Measurements from ENCODE around the gene IFITM2.
"Not testable (repeated sequence)": the region's sequence is repeated elsewhere in the genome, so short reads cannot be mapped to it uniquely, and the experiment has no call there.

IFITM2 gene

GRCh38 chr11:328012-328411 lies 20.4 kb downstream of the IFITM2 start:
- ATAC-seq (ENCODE audit: low read depth) (no peak), DNase-seq (ENCODE audit: low spot score in 2 of 2) (no peak)
- H3K27ac Mint-ChIP-seq, result no peak overlapping the region
- no peaks in the 10 kb centered on the region for H3K27me3 Mint-ChIP-seq
- no peaks in the 10 kb centered on the region for H3K36me3 Mint-ChIP-seq
- H3K4me1 Mint-ChIP-seq, result peaks cover 29% of the 10 kb centered on the region
- no peaks in the 10 kb centered on the region for H3K9me3 Mint-ChIP-seq
- H3K4me3 Mint-ChIP-seq, result no peak overlapping the region

GRCh38 chr11:328516-329100 lies 21.0 kb downstream of the IFITM2 start:
- not testable (repeated sequence) for H3K27me3 Mint-ChIP-seq; DNase-seq (ENCODE audit: low spot score in 2 of 2); H3K9me3 Mint-ChIP-seq; H3K4me3 Mint-ChIP-seq; H3K36me3 Mint-ChIP-seq; ATAC-seq (ENCODE audit: low read depth)
- peaks cover 29% of the 10 kb centered on the region for H3K4me1 Mint-ChIP-seq
- peak overlapping the region; percentile 42 for H3K27ac Mint-ChIP-seq

- ATAC-seq (ENCODE audit: low read depth) (no peak), DNase-seq (ENCODE audit: low spot score in 2 of 2) (no peak)
- Mint-ChIP-seq H3K4me1 (peaks cover 29% of the 10 kb centered on the region), H3K27ac (peak overlapping the region; percentile 42), H3K27me3 (no peaks in the 10 kb centered on the region), H3K36me3 (no peaks in the 10 kb centered on the region), H3K9me3 (no peaks in the 10 kb centered on the region), H3K4me3 (no peak overlapping the region)
Measured at GRCh38 chr11:329886-330253, 22.3 kb downstream of the IFITM2 start.

- no peaks in the 10 kb centered on the region for H3K9me3 Mint-ChIP-seq
- H3K27ac Mint-ChIP-seq, result no peak overlapping the region
- no peaks in the 10 kb centered on the region for H3K27me3 Mint-ChIP-seq
- H3K36me3 Mint-ChIP-seq, result no peaks in the 10 kb centered on the region
- DNase-seq (ENCODE audit: low spot score in 2 of 2) (no peak), ATAC-seq (ENCODE audit: low read depth) (no peak)
- H3K4me3 Mint-ChIP-seq, result no peak overlapping the region
- peaks cover 29% of the 10 kb centered on the region for H3K4me1 Mint-ChIP-seq
Measured at GRCh38 chr11:330307-330693, 22.7 kb downstream of the IFITM2 start.

- Mint-ChIP-seq H3K27me3 (no peaks in the 10 kb centered on the region), H3K36me3 (no peaks in the 10 kb centered on the region), H3K9me3 (no peaks in the 10 kb centered on the region), H3K27ac (no peak overlapping the region), H3K4me1 (peaks cover 29% of the 10 kb centered on the region), H3K4me3 (peak overlapping the region; percentile 52)
- DNase-seq (ENCODE audit: low spot score in 2 of 2) (no peak), ATAC-seq (ENCODE audit: low read depth) (no peak)
Measured at GRCh38 chr11:330694-331357, 23.2 kb downstream of the IFITM2 start.

GRCh38 chr11:331358-332060 lies 23.9 kb downstream of the IFITM2 start:
- Mint-ChIP-seq H3K36me3 (no peaks in the 10 kb centered on the region), H3K27ac (no peak overlapping the region), H3K27me3 (no peaks in the 10 kb centered on the region), H3K9me3 (no peaks in the 10 kb centered on the region), H3K4me3 (no peak overlapping the region), H3K4me1 (peaks cover 24% of the 10 kb centered on the region)
- no peak for DNase-seq (ENCODE audit: low spot score in 2 of 2)
- ATAC-seq (ENCODE audit: low read depth), result no peak

GRCh38 chr11:332651-333480 lies 25.2 kb downstream of the IFITM2 start:
- Mint-ChIP-seq H3K36me3 (no peaks in the 10 kb centered on the region), H3K4me1 (peaks cover 22% of the 10 kb centered on the region), H3K27me3 (no peaks in the 10 kb centered on the region), H3K4me3 (no peak overlapping the region), H3K27ac (no peak overlapping the region), H3K9me3 (no peaks in the 10 kb centered on the region)
- ATAC-seq (ENCODE audit: low read depth), result no peak
- DNase-seq (ENCODE audit: low spot score in 2 of 2), result no peak

- not testable (repeated sequence) for H3K36me3 Mint-ChIP-seq; ATAC-seq (ENCODE audit: low read depth); H3K4me3 Mint-ChIP-seq; H3K27me3 Mint-ChIP-seq; H3K27ac Mint-ChIP-seq; DNase-seq (ENCODE audit: low spot score in 2 of 2); H3K9me3 Mint-ChIP-seq
- peaks cover 22% of the 10 kb centered on the region for H3K4me1 Mint-ChIP-seq
Measured at GRCh38 chr11:333616-334263, 26.1 kb downstream of the IFITM2 start.

- Mint-ChIP-seq H3K4me3 (no peak overlapping the region), H3K4me1 (peaks cover 16% of the 10 kb centered on the region), H3K9me3 (no peaks in the 10 kb centered on the region), H3K27me3 (no peaks in the 10 kb centered on the region), H3K36me3 (no peaks in the 10 kb centered on the region), H3K27ac (no peak overlapping the region)
- ATAC-seq (ENCODE audit: low read depth), result no peak
- no peak for DNase-seq (ENCODE audit: low spot score in 2 of 2)
Measured at GRCh38 chr11:334264-334994, 26.8 kb downstream of the IFITM2 start.

- H3K27ac Mint-ChIP-seq, result no peak overlapping the region
- H3K4me1 Mint-ChIP-seq, result peaks cover 14% of the 10 kb centered on the region
- no peak overlapping the region for H3K4me3 Mint-ChIP-seq
- ATAC-seq (ENCODE audit: low read depth), result no peak
- DNase-seq (ENCODE audit: low spot score in 2 of 2), result no peak
- H3K9me3 Mint-ChIP-seq, result peaks cover 5% of the 10 kb centered on the region
- H3K27me3 Mint-ChIP-seq, result no peaks in the 10 kb centered on the region
- H3K36me3 Mint-ChIP-seq, result no peaks in the 10 kb centered on the region
Measured at GRCh38 chr11:335779-336658, 28.4 kb downstream of the IFITM2 start.

- no peak overlapping the region for H3K27ac Mint-ChIP-seq
- no peak overlapping the region for H3K4me3 Mint-ChIP-seq
- DNase-seq (ENCODE audit: low spot score in 2 of 2) (no peak), ATAC-seq (ENCODE audit: low read depth) (no peak)
- H3K9me3 Mint-ChIP-seq, result peaks cover 5% of the 10 kb centered on the region
- no peaks in the 10 kb centered on the region for H3K27me3 Mint-ChIP-seq
- H3K4me1 Mint-ChIP-seq, result peaks cover 17% of the 10 kb centered on the region
- H3K36me3 Mint-ChIP-seq, result no peaks in the 10 kb centered on the region
Measured at GRCh38 chr11:336659-337198, 29.1 kb downstream of the IFITM2 start.

- no peak overlapping the region for H3K4me3 Mint-ChIP-seq
- no peak overlapping the region for H3K27ac Mint-ChIP-seq
- peaks cover 19% of the 10 kb centered on the region for H3K4me1 Mint-ChIP-seq
Measured at GRCh38 chr11:337711-338110, 30.1 kb downstream of the IFITM2 start.

More at GRCh38 chr11:337711-338110, 30.1 kb downstream of the IFITM2 start:
- ATAC-seq (ENCODE audit: low read depth) (no peak), DNase-seq (ENCODE audit: low spot score in 2 of 2) (no peak)
- no peaks in the 10 kb centered on the region for H3K36me3 Mint-ChIP-seq
- H3K27me3 Mint-ChIP-seq, result no peaks in the 10 kb centered on the region
- peaks cover 5% of the 10 kb centered on the region for H3K9me3 Mint-ChIP-seq
